Measurements from ENCODE around the gene GLMP.

Gene GLMP

GRCh38 chr1:156284757-156285156, 10.7 kb downstream of the GLMP start:
- no peak for DNase-seq

- no peak for DNase-seq
Measured at GRCh38 chr1:156284112-156284511, 11.4 kb downstream of the GLMP start, which contains the start of gene TMEM79. Gene TMEM79, plus strand, starts transcription at chr1:156284325. Its CDS starts 902 bp downstream, at chr1:156285227.

GRCh38 chr1:156283521-156283920, 12.0 kb downstream of the GLMP start:
- no peak for DNase-seq

GRCh38 chr1:156282479-156283222, 12.8 kb downstream of the GLMP start, which contains the start of gene SMG5:
Gene SMG5, minus strand, starts transcription at chr1:156282825. Its CDS starts 145 bp downstream, at chr1:156282680.
- peak; percentile 99 for DNase-seq

GRCh38 chr1:156281693-156282478, 13.6 kb downstream of the GLMP start:
- peak; percentile 8 for DNase-seq

- DNase-seq: no peak
Measured at GRCh38 chr1:156281281-156281680, 14.2 kb downstream of the GLMP start.

GRCh38 chr1:156279837-156280236, 15.6 kb downstream of the GLMP start:
- DNase-seq: no peak

GRCh38 chr1:156276966-156277381, 18.5 kb downstream of the GLMP start:
- no peak for DNase-seq

- no peak for DNase-seq
Measured at GRCh38 chr1:156276532-156276931, 18.9 kb downstream of the GLMP start.

GRCh38 chr1:156270314-156270713, 25.2 kb downstream of the GLMP start:
- no peak for DNase-seq

GRCh38 chr1:156268336-156268735, 27.1 kb downstream of the GLMP start:
- no peak for DNase-seq

- DNase-seq: no peak
Measured at GRCh38 chr1:156266051-156266450, 29.4 kb downstream of the GLMP start.

GRCh38 chr1:156263288-156263655, 32.2 kb downstream of the GLMP start:
- DNase-seq: no peak

- no peak for DNase-seq
Measured at GRCh38 chr1:156262461-156263287, 32.8 kb downstream of the GLMP start.

GRCh38 chr1:156260896-156261295, 34.6 kb downstream of the GLMP start:
- no peak for DNase-seq

GRCh38 chr1:156259805-156260204, 35.7 kb downstream of the GLMP start:
- DNase-seq: no peak

- no peak for DNase-seq
Measured at GRCh38 chr1:156258859-156259258, 36.6 kb downstream of the GLMP start.

GRCh38 chr1:156257711-156258110, 37.8 kb downstream of the GLMP start:
- no peak for DNase-seq

GRCh38 chr1:156253634-156254033, 41.8 kb downstream of the GLMP start:
- DNase-seq: no peak

- no peak for DNase-seq
Measured at GRCh38 chr1:156251527-156251926, 44.0 kb downstream of the GLMP start.

GRCh38 chr1:156249593-156249992, 45.9 kb downstream of the GLMP start:
- no peak for DNase-seq

GRCh38 chr1:156248323-156248683, 47.2 kb downstream of the GLMP start:
- DNase-seq: no peak
